Skeletal muscle cell (primary cell): ENCODE measurements around the gene KRTAP10-2.
"Not testable (repeated sequence)": the region's sequence is repeated elsewhere in the genome, so short reads cannot be mapped to it uniquely, and the experiment has no call there.

Source experiments
- DNase-seq: peaks from one replicate; pipeline ENCODE4 v3.0.0-alpha.2; 2010; ENCODE audit warnings: low read depth
- H3K4me3 ChIP-seq: 2 replicates; pipeline ENCODE4 v1.5.1; 2011; ENCODE audit warnings: low read depth, mild to moderate bottlenecking, control low read depth, low read length, moderate library complexity

Gene KRTAP10-2

GRCh38 chr21:44569861-44570517 lies 18.7 kb upstream of the KRTAP10-2 start:
- no peak for DNase-seq
- no peak overlapping the region for H3K4me3 ChIP-seq

GRCh38 chr21:44568667-44569556 lies 17.6 kb upstream of the KRTAP10-2 start:
- DNase-seq: no peak
- no peak overlapping the region for H3K4me3 ChIP-seq

DNA sequence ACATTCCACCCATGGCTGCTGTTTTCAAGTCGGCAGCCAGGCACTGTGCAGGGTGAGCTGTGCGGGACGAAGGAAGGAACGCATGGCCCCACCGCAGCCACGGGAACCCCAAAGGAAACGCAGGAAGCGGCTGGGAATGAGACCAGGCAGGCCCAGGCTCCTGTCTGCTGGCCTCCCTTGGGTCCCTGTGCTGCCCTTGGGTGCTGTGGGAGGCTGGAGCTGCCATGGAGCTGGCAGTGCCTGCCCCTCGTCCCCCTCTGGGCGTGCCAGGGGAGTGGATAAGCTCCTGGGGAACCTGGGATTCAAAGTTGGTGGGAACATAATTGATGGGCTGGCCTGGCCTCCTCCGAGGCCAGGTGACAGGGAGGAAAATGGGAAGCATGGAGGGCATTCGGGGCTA lies 17.0 kb upstream of the KRTAP10-2 start:
- no peak overlapping the region for H3K4me3 ChIP-seq
- no peak for DNase-seq

GRCh38 chr21:44567481-44568171 lies 16.3 kb upstream of the KRTAP10-2 start:
- no peak for DNase-seq
- H3K4me3 ChIP-seq: no peak overlapping the region

GRCh38 chr21:44566403-44566802 lies 15.1 kb upstream of the KRTAP10-2 start:
- no peak overlapping the region for H3K4me3 ChIP-seq
- DNase-seq: no peak

DNA sequence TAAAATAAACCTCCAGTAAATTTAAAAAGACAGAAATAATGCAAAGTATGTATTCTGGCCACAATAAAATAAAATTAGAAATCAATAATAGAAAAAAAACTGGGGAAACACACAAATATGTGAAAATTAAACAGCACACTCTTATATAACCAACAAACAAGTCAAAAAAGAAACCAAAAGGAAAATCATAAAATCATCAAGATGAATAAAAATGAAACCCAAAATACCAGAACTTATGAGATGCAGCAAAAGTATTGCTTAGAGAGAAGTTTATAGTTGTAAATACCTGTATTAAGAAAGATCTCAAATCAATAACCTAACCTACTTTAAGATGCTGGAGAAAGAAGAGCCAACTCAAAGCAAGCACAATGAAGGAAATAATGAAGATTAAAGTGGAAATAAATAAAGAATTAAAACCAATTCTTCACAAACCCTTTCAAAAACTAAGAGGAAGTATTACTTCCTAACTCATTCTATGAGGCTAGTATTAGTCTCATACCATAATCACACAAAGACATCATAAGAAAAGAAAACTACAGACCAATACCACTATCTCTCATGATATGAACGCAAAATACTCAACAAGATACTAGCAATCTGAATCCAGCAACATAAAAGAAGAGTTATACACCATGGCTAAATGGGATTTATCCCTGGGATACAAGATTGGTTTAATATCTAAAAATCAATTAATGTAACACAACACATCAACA lies 13.7 kb upstream of the KRTAP10-2 start:
- DNase-seq: no peak

GRCh38 chr21:44564099-44564498 lies 12.8 kb upstream of the KRTAP10-2 start:
- H3K4me3 ChIP-seq: no peak overlapping the region
- no peak for DNase-seq

More for the DNA sequence above, 13.7 kb upstream of the KRTAP10-2 start:
- H3K4me3 ChIP-seq: no peak overlapping the region

- H3K4me3 ChIP-seq: no peak within 1 kb of the TSS
- DNase-seq: no peak
Observed at GRCh38 chr21:44558695-44559094, 7.4 kb upstream of the KRTAP10-2 start, which contains the start of gene KRTAP10-3. TSS of gene KRTAP10-3 (minus strand) at chr21:44558795. CDS start at chr21:44558715, 80 bp downstream.

DNA sequence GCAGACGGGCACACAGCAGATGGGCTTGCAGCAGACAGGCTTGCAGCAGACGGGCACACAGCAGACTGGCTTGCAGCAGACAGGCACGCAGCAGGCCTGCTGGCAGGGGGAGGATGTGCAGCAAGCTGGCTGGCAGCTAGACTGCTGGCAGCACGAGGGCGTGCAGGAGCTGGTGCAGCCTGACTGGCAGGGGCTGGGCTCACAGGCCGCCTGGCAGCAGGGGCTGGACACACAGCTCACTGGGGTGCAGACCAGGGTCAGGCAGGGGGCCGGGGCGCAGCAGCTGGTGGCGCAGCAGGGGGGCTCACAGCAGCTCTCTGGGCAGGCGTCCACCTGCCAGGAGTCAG lies 7.0 kb upstream of the KRTAP10-2 start:
- not testable (repeated sequence) for DNase-seq, H3K4me3 ChIP-seq

DNA sequence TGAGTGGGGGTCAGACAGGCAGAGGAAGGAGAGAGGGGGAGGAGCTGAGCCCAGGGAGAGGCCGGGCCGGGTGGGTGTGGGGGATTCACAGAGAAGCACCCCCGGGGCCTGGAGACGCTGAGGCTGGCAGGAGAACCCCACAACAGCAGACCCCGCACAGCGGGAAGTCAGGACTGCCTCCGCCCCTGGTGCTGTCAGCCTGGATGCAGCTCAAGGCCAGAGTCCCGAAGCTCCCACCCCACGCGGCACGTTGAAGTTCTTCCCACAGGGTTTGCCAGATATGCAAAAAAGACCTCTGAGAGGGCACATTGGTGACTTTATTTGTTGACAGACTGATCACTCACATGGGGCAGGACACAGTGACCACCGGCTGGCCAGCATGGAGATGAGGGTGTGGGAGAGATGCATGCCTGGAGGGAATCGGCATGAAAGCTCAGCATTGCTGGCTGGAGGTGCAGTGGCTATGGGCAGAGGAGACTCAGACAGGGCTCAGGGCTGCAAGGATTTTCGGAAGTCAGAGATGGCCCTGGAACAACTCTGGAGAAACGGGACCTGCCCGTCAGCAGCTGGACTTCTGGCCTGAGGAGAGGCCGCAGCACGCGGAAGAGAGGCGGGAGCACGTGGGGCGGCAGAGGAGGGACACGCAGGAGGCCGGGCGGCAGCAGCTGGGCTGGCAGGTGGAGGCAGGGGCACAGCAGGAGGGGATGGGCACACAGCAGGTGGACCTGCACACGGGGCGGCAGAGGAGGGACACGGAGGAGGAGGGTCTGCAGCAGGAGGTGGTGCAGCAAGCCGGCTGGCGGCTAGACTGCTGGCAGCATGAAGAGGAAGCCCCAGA lies 6.4 kb upstream of the KRTAP10-2 start:
- H3K4me3 ChIP-seq: no peak overlapping the region
- DNase-seq: no peak

GRCh38 chr21:44556879-44557278 lies 5.6 kb upstream of the KRTAP10-2 start:
- DNase-seq: no peak
- H3K4me3 ChIP-seq: no peak overlapping the region

DNA sequence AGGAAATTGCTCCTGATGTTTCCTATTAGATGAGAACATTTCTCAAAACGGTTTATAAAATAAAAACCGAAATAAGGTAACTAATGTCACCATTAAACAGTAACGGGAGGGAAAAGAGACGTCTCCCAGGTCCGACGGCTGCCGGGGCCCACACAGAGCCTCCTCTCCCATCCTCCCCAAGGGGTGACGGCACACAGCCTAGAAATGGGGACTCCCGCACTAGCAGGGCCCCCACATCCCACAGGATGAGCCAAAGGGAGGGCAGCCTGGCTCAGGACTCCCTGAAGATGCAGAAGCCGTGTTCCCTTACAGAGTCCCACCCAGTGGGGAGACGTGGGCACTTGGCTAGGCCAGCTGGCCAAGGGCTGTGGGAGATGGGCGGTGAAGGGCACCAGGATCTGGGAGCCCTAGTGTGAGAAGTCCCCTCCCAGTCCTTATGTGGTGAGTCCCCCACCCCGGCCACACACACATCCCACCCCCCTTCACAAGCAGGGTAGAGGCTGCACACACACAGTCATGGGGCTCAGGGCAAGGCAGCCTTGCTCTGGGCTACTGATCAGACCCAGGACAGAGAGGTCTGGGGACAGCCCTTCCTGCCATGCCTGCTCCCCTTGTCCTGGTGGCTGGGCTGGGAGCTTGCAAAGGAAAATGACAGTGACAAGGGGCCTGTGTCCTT lies 4.0 kb upstream of the KRTAP10-2 start:
- H3K4me3 ChIP-seq: no peak overlapping the region
- DNase-seq: no peak

DNA sequence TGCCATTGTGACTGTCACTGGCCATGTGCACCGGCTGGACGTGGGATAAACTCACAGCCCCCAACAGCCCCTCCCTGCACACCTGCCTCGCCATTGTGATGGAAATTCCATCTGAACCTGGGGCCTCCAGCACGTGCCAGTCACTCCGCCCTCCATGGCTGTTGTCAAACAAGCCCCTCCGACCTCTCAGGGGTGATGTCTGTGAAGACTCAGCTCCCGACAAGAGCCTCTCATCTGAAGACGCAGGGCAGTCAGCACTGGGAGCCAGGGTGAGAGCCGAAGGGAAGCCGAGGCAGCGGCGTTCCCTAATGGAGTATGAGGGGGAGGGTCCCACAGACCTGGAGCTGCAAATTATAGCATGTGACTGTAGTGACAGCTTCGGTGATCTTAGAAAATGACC lies 1.4 kb upstream of the KRTAP10-2 start:
- no peak overlapping the region for H3K4me3 ChIP-seq
- no peak for DNase-seq

GRCh38 chr21:44552136-44552535 lies 831 bp upstream of the KRTAP10-2 start:
- DNase-seq: no peak
- no peak overlapping the region for H3K4me3 ChIP-seq

GRCh38 chr21:44550807-44551206 lies 498 bp downstream of the KRTAP10-2 start:
- DNase-seq: no peak
- H3K4me3 ChIP-seq: no peak overlapping the region

DNA sequence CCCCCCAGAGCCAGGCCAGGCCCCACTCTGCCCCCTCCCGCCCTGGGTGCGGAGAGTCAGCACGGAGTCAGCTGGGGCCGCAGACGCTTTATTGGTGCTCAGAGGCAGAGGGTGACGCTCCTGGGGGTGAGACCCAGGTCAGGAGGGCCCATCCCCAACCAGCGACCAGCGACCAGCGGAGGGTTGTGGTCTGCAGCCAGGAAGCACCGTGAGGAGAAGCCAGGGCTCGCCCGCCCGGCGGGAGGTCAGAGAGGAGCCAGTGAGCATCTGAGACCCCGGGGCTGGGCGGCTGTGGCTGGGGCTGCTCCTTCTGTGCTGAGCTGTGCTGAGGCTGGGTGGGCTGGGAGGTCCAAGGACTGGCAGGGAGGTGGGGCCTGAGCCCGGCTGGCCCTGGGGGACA lies 1.0 kb downstream of the KRTAP10-2 start:
- H3K4me3 ChIP-seq, DNase-seq: not testable (repeated sequence)

GRCh38 chr21:44549525-44550211 lies 1.6 kb downstream of the KRTAP10-2 start:
- H3K4me3 ChIP-seq: no peak overlapping the region
- no peak for DNase-seq

- no peak overlapping the region for H3K4me3 ChIP-seq
- DNase-seq: no peak
Observed at GRCh38 chr21:44548922-44549321, 2.4 kb downstream of the KRTAP10-2 start.
